Right hindlimb (tissue), 1 donor: ENCODE measurements around the gene LDB3.
A peak's percentile ranks its signal among the peaks of the same experiment; 100 is the strongest.

Experiments used
- DNase-seq: peaks from one replicate; pipeline ENCODE4 v3.0.0-alpha.2; 2018

LDB3 gene

DNA sequence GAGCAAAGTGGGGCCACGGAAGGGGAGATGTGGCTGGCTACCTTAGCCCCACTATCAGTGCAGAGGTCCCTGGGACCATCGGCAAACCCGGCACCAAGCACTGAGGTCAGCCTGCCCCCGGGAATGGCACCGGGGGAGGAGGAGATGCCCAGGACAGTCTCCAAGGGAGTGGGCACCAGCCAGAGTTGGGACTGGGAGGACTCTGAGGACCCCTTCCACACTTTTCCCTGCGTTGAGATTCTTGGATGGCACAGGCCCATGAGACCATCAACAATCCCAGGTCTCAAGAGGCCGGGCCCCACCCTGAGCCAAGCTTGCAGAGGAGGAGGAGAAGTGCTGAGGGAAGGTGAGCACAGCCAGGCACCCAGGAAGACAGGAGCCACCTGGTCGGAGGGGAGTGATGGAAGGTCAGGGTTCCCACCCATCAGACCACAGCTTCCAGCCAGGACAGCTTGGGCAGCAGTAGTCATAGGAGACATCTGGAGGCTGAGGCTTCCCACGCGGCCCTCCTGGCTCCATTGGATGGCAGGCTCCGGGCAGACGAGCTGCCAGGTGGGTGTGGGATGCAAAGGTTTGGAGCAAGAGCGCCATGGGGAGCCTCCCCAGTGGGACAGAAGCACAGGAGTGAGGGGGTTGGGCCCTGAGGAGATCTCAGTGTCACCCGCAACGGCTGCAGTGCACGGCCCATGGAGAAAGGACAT, 16.5 kb upstream of the LDB3 start:
- peak; percentile 19 for DNase-seq

DNA sequence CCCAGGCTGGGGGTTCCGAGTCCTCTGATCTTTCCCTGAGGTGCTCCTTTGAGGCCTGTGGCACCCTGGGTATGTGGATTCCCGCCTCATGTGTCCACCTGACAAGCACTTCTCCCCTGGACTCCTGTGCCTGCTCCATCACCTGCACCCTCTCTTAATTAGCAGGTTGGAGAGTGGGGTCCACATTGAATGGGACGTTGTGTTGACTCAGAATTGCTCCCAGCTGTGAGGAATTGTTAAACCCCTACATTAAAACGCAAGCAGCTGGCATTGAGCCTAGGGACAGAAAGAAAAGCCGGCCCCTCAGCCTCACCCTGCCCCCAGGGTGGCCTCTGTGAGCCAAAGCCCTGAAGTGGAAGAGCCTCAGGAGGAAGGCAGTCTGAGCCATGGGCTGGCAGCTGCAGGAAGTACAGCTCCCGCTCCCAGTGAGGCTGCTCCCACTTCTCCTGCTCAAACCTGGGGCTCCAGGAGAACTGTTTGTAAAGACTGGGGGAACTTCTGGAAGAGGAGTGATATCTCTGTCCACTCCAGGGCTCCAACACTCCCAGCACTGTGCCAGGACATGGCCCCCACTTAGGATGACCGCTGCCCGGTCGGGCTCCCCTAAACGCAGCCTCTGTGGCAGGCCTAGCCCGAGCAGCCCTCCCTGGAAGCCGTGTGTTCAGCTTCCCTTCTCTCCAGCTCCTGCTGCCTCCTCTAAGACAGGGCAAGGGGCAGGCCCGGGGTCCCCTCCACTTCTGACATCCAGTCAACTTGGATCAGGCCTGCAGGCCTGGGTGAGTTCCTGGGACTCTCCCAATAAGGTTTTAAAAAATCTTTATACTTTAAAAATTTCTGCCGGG, 15.7 kb upstream of the LDB3 start:
- DNase-seq: peak; percentile 39

DNA sequence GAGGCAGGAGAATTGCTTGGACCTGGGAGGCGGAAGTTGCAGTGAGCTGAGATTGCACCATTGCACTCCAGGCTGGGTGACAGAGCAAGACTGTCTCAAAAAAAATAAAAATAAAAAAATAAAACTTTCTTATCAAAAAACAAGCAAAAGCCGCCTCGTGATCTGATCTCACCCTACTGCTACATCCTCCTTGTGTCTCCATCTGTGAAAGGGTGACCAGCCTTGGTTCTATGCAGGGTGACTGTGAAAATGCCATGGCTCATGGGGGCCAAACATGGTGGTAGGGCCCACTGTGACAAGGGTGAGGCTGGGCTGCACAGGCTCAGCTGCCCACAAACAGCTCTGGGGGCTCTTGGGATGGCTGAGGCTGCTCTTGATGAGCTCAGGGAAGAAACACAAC, 14.9 kb upstream of the LDB3 start:
- no peak for DNase-seq

DNA sequence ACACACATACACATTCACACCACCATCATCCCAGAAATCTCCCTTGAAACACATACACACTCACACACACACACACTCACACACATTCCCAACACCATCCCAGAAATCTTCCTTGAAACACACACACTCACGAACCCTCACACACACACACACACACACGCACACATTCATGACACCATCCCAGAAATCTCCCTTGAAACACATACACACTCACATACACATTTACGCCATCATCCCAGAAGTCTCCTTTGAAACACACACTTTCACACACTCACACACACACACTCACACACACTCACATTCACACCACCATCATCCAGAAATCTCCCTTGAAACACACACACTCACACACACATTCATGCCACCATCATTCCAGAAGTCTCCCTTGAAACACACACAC, 14.3 kb upstream of the LDB3 start:
- no peak for DNase-seq

DNA sequence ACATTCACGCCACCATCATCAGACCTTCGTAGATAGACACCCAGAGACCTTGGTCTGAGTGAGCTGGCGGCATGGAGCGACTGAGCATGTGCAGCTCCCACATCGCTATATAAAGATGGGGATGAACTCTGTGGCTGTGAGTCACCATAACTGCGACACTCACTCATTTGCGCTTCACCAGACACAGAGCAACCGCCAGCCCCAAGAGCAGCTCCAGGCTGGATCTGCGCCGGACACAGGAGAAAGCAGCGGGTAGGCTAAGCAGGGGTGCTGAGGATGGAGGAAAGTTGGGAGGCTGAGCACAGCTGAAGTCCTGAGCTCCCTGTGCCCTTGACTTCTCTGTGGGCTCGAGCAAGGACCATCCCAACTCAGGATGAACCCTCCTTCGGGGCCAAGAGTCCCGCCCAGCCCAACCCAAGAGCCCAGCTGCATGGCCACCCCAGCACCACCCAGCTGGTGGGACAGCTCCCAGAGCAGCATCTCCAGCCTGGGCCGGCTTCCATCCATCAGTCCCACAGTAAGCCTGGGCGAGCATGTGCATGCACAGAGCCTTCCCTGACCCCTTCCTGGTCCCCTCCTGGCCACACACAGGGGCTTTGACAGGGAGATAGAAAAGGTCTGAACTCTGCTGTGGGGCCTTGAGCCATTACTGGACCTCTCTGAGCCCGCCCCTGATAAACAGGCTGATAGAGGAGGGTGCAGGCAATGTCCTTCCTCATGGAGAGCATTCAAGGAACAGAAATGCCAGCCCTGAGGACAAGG, 13.7 kb upstream of the LDB3 start, which contains the start of gene OPN4:
Gene OPN4 (plus strand): TSS at position 137 of the 762 bp plus-strand sequence. CDS start 237 bp downstream, at position 374.
- DNase-seq: no peak

DNA sequence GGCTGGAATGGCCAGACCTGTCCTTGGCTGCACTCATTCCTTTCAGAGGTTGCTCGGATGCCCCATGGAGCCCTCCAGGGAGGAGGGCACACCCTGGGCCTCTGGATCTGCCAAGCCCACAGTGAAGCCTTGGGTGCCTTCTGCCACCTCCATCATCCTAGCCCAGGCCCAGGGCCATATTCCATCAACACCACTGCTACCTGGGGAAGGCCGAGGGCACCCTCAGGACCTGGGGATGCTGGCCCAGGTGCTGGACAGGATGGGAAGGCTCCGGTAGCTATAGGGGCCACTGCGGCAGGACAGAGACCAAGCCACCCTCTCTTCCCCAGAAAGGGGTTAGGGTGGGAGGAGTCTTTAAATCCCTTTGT, 13.2 kb upstream of the LDB3 start:
- DNase-seq: no peak

DNA sequence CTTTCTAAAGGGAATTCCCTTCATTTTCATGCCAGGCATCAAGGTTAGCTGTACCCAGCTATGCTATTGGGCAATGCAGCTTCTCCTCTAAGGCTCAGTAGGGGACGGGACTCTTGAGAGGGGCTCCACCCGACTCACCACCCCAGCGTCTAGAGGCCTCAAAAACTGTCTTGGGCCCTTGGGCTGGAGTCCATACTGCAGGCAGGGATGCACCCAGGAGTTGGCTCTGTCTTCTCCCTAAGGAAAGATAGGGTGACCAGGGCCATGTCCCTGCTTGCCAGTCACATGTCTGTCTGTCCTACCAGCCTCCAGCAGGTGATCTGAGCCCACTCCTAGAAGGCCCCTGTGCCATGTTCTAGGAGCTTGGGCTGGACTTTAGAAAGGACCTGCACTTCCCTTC, 12.7 kb upstream of the LDB3 start:
- no peak for DNase-seq

DNA sequence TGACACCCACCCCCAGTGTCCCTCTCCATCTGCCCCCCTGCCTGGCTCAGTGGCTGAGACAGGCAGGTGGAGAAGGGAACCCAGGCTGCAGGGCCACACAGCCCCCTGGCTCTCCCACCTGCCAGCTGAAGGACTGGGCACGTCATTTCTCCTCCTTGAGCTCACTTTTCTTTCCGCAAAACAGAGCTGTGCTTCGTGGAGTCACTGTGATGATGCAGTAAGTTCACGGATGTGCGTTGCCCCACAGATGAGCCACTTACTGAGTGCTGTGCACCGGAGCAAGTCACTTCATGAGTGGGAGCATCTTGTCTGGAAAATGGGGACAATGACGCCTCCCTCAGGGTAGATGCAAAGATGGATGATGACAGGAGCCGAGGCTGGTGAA, 11.3 kb upstream of the LDB3 start:
- DNase-seq: no peak

DNA sequence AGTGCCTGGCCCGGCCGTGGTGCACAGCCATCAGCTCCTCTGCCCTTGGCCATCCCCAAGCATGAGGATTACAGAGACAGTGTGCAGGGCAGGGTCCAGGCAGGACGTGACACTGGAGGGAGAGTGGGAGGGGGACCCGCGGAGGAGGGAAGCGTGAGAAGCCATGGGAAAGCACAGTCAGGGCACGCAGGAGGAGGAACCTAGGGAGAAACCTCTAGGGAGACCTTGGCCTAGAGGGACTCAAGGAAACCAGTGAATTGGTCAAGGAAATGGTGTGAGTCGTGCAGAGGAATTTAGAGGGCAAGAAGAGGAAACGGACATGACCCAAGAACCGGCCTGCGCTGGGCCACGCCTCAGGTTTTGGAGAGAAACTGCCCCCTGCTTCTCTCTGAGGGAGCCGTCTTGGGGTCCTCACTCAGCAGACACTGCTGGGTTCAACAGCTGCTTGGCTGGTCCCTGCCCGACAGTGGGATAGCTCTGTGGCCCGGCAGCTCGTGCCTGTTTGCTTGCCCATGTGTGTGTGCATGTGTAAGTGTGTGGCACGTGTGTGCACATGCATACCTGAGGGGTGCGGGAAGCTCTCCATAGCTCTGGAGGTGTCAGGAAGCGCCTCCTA, 10.8 kb upstream of the LDB3 start:
- DNase-seq: peak; percentile 15

DNA sequence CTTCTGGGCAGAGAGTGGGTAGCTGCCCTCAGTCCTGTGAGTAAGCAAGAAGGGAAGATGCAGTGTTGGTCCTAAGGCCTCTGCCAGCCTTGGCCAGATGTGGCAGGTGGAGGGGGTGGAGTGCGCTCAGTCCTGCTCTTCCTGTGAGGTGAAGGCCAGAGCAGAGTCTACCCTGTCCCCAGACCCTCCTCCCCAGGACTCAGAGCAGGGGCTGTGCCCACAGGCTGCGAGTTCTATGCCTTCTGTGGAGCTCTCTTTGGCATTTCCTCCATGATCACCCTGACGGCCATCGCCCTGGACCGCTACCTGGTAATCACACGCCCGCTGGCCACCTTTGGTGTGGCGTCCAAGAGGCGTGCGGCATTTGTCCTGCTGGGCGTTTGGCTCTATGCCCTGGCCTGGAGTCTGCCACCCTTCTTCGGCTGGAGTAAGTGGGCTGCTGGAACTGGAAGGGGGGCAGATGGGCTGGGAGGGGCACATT, 10.0 kb upstream of the LDB3 start:
- peak; percentile 19 for DNase-seq

DNA sequence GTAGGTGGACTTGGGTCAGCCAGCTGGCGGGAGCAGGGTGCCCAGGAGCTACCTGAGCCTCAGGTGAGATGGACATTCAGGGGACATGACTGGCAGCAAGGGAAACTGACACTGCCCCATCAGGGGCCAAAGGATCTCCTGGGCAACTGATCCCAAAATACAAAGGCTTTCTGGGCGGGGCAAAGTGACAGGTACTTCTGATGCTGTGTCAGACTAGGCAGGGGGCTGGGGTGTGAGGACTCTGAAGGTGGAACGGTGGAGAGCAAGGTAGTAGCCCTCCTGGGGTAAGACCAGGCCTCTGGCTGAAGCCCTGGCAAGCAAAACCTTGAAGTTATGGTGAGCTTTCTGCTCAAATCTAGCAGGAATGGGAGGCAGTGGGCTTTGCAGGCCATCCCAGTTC, 9.6 kb upstream of the LDB3 start:
- DNase-seq: no peak

DNA sequence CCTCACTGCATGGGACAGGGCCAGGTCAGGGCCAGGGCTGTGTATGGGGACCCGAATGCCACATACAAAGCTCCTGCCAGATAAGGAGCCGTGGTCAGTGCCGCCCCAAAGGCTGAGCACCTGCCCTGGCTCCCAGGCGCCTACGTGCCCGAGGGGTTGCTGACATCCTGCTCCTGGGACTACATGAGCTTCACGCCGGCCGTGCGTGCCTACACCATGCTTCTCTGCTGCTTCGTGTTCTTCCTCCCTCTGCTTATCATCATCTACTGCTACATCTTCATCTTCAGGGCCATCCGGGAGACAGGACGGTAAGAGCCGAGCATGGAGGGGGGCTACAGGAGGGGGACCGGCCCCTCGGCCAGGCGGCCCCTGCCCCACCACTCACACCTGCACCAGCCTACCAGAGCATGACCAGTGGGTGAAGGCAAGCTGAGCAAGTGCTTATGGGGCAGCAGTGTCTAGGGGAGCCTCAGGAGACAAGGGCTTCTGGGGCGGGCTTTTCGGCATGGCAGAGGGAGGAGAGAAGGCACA, 9.1 kb upstream of the LDB3 start:
- DNase-seq: no peak

DNA sequence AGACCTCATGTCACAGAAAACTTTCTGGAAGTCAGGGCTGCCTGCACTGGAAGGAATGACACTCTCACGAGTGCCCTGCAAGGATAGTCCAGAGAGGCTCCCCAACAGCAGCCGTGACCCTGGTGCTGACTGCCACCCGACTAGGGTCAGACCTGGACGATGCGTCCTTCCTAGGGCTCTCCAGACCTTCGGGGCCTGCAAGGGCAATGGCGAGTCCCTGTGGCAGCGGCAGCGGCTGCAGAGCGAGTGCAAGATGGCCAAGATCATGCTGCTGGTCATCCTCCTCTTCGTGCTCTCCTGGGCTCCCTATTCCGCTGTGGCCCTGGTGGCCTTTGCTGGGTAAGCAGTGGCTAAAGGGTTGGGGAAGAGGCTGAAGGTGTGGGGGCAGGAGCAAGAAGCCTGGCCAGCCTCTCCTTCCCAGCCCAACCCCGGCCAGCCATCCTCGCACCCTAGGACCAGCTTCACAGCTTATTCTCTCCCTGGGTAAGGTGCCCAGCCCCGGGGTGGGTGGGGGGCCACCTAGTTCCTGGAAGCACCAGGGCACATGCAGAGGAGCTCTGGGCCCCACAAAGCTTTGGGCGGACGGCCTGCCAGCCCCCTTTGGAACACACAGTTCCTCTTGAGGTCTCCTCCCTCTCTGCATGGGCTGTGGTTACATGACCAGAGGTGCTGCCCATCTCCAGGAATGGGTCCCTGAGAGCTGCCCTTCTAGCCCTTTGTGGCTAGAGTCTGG, 8.4 kb upstream of the LDB3 start:
- peak; percentile 9 for DNase-seq

DNA sequence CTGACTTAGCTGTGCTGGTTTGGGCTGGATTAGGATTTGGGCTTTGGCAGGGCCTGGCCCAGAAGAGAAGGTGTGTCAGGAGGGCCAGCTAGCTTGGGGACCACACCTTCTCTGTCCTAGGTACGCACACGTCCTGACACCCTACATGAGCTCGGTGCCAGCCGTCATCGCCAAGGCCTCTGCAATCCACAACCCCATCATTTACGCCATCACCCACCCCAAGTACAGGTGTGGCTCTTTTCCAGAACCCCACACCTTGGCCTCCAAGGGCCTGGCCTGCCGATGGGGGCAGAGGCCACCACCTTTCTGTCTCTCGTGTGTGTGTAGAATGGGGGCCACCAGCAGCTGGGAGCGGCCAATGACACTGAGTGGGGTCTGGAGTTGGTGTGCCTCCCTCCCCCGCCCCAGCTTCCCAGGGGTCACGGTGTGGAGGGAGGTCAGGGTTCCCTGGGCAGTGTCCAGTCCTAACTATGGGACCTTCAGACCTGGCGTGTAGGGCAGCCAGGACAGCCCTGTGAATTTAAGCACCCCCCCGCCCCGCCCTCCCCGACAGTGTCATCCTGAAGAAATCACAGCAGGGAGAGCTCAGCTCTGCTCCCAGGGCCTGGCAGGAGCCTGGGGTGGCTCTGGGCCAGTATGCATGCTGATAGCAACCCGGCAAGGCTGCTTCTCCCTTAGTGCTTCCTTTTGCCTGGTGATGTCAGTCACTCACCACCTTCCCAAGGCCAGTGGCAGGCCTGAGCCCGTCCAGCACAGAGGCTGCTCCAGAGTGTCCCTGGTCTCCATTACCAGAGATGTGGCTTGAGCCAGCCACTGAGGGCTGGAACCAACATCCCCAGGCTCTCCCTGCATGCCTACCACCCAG, 6.9 kb upstream of the LDB3 start:
- DNase-seq: peak; percentile 9

DNA sequence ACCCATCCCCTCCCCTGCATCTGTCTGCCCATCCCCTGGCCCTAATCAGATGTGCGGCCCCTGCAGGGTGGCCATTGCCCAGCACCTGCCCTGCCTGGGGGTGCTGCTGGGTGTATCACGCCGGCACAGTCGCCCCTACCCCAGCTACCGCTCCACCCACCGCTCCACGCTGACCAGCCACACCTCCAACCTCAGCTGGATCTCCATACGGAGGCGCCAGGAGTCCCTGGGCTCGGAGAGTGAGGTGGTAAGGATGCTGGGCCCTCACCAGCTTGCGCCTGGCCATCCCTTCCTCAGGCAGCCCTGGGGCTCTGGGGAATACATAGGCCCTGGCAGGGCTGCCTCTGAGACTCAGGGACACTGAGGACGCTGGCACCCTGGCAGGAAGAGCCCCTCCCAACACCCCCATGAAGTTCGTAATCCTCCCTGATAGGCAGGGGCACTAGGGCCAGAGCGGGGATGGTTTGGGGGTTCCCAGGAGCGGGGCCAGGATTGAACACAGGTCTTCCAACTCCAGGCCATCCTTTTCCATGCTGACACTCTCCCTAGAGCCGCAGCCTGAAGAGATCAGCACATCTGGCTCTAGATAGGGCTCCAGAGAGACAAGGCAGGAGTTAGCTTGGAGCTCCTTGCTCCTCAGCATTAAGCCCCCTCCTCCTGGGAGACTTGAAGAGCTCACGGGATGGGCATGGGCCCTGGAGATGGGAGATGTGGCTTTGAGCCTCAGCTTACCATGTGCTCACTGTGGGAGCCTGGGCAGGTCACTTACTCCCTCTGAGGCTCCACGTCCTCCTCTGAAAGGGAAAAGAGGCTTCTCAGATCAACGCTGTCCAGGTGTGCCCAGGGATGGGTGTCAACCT, 5.9 kb upstream of the LDB3 start:
- DNase-seq: peak; percentile 12

DNA sequence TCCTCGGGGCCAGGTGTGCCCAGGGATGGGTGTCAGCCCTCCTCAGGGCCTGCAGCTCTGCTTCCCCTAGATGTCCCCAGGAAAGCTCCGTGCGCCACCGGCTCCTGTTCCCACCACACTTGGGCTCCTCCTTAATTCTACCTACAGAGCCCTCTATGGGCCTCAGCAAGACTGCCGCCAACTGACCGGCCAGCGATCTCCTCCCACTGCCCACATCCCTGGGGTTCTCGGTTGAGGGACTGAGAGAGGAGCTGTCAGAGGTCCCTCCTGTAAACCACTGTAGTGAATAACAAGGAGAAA, 5.3 kb upstream of the LDB3 start:
- no peak for DNase-seq

DNA sequence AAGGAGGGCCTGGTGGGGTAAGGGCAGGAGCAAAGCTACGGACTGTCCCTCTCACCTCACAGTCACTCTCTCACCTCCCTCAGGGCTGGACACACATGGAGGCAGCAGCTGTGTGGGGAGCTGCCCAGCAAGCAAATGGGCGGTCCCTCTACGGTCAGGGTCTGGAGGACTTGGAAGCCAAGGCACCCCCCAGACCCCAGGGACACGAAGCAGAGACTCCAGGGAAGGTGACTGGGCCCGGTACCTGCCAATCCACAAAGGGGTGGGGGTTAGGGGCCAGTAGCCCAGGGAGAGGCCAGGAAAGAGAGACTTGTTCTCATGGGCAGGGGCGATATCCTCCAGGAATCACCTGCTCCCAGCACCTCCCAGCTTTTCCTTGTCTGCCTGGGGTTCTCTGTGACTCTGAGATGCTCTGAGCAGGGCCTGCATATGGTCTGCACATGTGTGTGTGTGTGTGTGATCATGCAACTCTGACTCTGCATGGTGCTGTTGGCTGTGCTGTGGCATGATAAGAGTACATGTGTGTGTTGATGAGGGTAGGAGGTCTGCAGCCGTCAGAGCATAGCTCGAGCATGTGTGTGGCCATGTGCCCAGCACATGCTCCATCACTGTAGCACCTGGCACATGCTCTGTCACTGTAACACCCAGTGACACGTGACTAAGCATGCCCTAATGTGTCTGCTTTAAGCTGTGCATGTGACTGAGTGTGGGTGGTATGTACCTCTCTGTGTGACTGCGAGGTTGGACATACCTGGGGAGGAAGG, 4.6 kb upstream of the LDB3 start:
- peak; percentile 25 for DNase-seq

DNA sequence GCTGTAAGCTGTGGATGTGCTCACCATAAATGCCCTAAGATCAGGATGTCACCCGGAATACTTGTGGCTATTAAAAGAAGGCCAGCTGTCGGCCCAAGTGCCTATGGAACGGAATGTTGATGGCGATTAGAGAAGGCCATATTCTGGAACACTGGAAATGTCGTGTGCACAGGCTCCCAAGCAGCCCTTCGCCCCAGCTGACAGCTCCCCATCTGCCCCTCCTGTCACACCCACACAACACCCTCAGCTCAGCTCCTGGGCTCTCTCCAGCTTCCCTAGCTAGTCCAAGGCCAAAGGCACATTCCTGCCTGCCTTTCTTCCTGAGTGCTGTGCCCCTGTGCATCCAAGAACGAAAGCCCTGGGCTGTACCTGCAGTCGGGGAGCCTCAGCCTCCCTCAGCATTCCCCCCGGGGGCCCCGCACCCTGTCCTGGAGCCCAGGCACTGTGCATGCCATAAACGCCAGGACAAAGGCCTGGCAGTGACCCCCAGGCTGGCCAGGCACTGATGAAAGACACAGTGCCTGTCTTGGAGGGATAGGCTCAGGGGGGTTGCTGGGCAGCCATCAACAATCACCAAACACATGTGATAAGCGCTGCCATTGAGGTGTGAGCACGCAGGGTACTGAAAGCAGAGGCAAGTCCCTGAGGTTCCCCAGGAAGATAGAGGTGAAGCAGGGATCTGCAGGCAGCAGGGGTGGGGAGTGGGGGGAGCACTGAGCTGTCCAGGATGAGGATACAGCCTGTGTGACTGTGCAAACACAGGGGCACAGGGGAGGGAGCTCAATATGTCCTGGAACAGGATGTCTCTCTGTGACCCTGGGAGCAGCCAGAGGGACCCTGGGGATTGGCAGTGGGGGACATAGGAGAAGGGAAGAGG, 3.7 kb upstream of the LDB3 start:
- no peak for DNase-seq
